Suprapubic skin (tissue), 4 donors: ENCODE measurements around the gene CAMK2N1.

Experiments
- CTCF ChIP-seq, 2 donors: fragments of 200-600 bp in 1 of 2; fragments of 450-650 bp in 1 of 2; sonication (generic) in 1 of 2; IDR thresholded peaks; one replicate each; pipeline ENCODE4 v1.5.1; 2016 to 2019; ENCODE audit warnings: antibody characterized with exemption in 2 of 2, mild to moderate bottlenecking in 1 of 2, moderate library complexity in 1 of 2
- EP300 ChIP-seq: sonication (generic); formaldehyde crosslinking; IDR thresholded peaks from one replicate; pipeline ENCODE4 v1.6.1; 2017; ENCODE audit warnings: antibody characterized with exemption
- POLR2AphosphoS5 ChIP-seq, 3 donors: sonication (generic); formaldehyde crosslinking; IDR thresholded peaks; one replicate each; pipeline ENCODE4 v1.6.1; 2017; ENCODE audit warnings: antibody characterized with exemption in 3 of 3

GRCh38 chr1:20439282-20439681, 46.7 kb downstream of the CAMK2N1 start:
- TF ChIP-seq EP300 (no peak), POLR2AphosphoS5 (IDR thresholded peaks at IDR 0.05) (no peak), CTCF (IDR thresholded peaks at IDR 0.05) (no peak)
